T47D (cell line): ENCODE results near the gene C1GALT1C1L.

Experiments
- DNase-seq, 2 experiments: peaks; one replicate each; pipeline versions ENCODE4 v3.0.0 to v3.0.0-alpha.2; 2011 to 2012; ENCODE audit warnings: low read depth in 1 of 2, low spot score in 1 of 2
- JUND ChIP-seq: IDR thresholded peaks from 2 replicates; pipeline ENCODE4 v1.6.1; 2012; ENCODE audit warnings: low read depth
- in situ Hi-C: cut with HindIII; loops from 2 replicates; pipeline ENCODE4 v1.10.0; 2016; ENCODE audit warnings: low sequenced_read_pairs, low pct_unique_long_range_greater_than_20kb

The C1GALT1C1L gene

DNA sequence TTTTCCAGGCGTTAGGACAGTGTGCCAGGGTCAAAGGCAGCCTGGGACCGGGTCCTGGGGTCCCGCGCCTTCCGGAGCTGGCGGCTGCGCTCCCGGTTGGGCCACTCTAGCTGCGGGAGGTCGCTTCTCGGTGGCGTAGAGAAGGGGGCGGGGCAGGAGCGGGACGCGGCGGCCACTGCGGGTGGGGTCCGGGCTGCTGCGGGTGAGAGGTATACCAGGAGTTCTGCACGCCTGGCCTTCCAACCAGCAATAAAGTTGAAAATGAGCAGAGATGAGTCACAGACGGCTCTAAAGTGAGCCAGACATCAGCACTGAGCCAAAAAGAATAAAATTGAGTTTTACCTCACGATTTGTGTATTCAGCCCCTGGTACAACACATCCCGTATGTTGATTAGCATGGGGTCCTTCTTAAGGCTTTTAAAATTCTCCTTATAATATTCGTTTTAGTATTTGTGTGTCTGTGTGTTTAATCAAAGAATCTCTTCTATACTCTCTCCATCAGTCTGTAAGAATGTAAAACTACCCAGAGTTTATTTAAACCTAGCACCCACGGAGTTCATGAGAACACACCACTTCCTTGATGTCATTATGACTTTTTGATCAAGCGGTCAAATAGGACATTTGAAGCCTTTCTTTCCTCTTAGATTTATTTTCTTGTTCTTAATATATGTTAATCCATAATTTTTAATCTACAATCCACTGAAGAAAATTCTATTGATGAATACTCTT, at the start of gene C1GALT1C1L:
Gene C1GALT1C1L, minus strand, starts transcription at position 108 of the 729 bp plus-strand sequence. Its CDS starts 107 bp downstream, at position 1.
- TF ChIP-seq JUND = no peak
- peak; percentile 18 to 33 for DNase-seq
- in situ Hi-C loops = no loop called here

DNA sequence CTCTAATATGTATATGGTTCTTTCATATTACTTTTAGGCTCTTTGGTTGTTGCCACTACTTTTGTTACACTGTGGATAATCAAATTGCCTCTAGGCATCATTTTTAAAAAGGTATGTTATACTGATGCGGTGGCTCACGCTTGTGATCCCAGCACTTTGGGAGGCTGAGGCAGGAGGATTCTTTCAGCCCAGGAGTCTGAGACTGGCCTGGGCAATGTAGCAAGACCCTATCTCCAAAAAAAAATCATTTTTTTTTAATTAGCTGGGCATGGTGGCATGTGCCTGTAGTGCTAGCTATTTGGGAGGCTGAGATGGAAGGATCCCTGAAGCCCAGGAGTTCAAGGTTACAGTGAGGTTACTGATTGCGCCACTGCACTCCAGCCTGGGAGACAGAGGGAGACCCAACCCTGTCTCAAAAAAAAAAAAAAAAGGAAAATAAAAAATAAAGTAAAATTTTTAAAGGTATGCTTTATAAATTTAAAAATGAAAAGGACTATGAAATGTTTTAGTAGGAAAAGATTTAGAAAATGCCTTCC, 49.5 kb upstream of the C1GALT1C1L start:
- no peak for TF ChIP-seq JUND
- DNase-seq = no peak
- in situ Hi-C loops = no loop called here

DNA sequence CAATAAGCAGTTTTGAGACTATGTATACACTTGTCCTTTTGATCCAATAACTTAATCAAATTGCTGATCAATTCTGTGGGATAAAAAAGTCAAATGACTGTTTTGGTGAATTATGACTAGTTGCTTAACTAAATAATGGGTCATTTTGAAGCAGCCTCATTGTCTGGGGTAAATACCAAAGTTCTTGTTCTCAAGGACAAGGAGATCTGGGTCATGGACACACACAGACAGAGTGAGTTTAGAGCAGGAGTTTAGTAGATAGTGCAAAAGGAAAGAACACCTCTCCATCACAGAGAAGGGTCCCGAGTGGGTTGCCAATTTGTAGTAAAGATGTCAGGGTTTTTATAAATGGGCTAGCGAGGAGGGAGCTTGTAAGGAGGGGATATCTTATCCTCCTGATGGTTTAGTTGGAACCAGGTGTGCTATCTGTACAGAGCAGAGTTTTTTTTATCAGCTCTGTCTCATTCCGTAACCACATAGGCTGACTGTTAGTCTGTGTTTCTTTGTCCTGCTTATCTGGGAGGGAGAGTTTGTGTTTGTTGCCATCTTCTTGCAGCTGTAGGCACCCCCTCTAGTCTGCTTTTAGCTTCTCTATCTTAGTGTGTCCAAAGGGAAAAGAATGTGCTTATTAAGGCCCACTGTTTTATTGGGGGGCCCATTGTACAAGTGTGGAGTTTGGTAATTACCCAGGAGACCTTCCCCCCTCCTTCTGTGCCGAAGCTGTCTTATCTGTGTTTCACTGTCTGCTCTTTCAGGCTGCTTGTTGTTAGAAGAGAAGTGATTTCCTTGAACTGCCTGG, 48.7 kb upstream of the C1GALT1C1L start:
- in situ Hi-C loops = no loop called here
- TF ChIP-seq JUND = no peak
- DNase-seq = no peak

DNA sequence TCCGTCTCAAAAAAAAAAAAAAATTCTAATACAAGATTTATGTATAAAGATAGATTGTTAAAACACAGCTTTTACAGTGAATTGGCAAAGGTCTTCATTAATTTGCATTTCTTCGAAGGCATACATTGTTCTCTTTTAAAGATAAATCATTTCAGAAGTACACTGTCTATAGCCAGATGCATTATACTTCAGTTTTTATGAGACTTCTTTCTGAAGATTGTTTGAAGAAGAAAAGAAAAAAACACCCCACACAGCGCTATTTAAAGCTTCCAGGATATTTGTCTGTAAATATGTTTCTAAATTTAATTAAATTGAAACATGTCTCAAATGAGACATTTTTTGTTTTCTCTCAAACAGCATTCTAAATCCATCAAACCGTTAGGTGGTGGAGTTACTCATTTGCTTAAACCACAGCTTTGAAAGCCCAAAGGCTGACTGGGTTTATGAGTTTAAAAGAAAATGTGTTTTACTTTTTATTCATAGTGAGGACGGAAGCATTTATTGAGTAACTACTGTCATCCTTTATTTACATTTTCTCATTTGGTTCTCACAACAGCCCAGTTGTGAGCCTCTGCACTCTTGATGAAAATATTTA, 42.4 kb upstream of the C1GALT1C1L start:
- DNase-seq = no peak
- no peak for TF ChIP-seq JUND
- in situ Hi-C loops = no loop called here

DNA sequence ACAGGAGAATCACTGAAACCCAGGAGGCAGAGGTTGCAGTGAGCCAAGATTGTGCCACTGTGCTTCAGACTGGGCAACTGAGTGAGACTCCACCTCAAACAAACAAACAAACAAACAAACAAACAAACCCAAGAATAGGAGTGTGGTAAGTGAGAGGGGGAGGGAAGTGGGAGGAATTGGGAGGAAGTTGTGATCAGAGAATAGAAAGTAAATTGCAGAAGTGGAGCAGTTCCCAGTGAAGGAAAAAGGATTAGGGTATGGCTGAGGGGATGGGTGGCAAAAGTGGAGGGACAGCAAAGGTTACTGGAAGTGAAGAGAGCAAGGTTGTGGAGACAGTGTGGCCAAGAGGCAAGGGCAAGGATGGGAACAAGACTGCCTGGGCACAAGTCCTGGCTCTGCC, 41.1 kb upstream of the C1GALT1C1L start:
- in situ Hi-C loops = no loop called here
- no peak for TF ChIP-seq JUND
- DNase-seq = no peak

DNA sequence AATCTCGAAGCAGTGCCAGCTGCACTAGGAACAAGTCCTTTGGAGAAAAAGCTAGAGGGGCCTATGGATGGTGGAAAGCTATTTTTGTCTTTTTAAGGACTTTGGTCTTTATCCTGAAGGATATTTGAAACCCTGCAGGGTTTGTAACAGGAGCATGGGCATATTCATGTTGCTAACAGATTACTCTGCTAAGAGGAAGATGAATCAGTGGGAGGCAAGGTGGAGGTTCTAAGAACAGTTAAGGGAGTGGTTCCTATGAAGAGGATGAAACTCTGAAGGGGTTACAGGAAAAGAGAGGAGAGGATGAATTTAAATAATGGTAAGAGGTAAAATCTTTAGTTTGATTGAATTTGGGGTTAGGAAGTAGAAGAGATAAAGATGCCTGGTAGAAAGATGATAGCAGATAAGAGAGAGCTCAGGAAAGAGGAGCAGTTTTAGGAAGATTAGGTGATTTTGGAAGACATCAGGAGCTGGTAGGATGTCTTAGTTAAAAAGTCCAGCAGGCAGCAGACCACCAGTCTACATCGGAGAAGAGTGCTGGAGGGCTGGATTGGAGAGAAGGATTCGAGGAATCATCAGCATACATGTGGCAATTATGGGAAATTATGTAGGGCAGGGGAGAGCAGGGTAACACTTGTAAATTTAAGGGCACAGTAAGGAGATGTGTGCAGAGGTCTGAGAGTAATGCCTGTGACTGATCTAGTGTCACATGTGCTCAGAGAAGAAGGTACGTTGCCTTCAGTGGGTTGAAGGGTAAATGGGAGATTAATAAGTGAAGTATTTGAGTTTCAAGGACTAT, 39.3 kb upstream of the C1GALT1C1L start:
- no peak for DNase-seq
- in situ Hi-C loops = no loop called here
- TF ChIP-seq JUND = no peak

DNA sequence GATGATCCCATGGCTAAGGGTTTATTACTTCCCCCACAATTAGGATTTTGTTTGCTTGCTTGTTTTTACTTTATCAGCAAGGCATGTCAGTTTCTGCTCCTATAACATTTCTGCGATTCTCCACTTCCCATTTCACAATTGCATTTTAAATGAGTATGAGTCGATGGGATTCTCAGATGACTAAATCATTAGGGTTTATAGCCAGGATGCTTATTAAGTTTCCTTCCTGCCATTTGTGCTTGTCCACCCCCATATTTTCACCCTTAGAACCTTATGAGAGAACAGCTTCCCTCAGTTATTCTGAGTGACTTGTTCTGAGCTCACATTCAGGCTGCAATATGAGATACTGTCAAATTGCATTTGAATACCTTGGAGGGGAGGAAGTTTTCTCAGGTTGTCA, 37.9 kb upstream of the C1GALT1C1L start:
- in situ Hi-C loops = no loop called here
- no peak for DNase-seq
- no peak for TF ChIP-seq JUND

DNA sequence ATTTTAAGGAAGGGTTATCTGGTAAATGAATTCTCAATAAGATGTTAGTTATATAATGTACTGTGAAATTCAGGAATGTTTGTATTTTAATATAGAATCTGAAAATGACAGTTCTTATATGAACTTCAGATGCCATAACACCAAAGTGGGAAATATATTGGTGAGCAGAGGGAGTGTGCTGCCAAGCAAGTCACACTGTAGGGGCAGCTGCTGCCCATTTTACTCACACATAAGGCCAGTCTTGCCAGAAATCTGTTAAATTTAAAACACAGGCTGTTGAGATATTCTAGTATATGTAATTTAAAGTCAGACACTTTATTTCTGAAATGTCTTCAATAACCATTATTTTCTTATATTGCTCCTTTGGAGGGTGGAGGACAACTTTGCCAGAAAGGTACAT, 34.6 kb upstream of the C1GALT1C1L start:
- DNase-seq = no peak
- in situ Hi-C loops = no loop called here
- no peak for TF ChIP-seq JUND

DNA sequence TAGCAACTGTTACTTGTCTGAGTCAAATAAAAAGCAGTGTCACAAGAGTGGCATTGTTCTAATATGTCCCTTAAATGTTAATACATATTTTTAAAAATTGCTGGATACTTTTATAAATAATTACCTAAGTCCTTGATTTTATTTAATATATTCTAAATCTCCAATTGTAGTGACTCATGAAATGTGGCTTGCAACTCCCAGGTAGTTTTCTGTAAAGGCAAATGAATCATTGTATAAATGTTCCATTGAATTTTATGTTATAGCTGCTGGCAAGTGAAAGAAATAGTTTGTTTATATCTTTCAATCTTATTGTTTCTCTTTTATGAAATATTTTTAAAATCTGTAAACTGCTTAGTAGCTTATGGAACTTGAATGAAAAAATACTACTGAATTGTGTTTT, 32.7 kb upstream of the C1GALT1C1L start:
- no peak for DNase-seq
- in situ Hi-C loops = no loop called here
- TF ChIP-seq JUND = no peak

DNA sequence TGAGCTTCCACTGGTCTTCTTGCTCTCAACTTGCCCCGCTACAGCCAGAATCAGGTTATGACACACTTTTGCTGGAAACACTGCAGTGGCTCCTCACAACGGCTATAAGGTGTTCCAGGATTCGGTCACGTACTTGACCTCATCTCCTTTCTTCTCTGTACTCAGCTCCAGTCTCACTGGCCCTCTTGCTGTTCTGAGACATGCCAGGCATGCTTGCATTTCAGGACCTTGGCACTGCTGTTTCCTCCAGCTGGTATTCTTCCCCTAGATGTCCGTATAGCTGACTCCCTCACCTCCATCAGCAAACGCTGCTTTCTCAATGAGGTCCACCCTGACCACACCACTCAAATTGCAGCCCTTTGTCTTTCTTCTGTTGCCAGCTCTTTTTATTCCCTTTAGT, 31.9 kb upstream of the C1GALT1C1L start:
- in situ Hi-C loops = no loop called here
- no peak for DNase-seq
- TF ChIP-seq JUND = no peak

DNA sequence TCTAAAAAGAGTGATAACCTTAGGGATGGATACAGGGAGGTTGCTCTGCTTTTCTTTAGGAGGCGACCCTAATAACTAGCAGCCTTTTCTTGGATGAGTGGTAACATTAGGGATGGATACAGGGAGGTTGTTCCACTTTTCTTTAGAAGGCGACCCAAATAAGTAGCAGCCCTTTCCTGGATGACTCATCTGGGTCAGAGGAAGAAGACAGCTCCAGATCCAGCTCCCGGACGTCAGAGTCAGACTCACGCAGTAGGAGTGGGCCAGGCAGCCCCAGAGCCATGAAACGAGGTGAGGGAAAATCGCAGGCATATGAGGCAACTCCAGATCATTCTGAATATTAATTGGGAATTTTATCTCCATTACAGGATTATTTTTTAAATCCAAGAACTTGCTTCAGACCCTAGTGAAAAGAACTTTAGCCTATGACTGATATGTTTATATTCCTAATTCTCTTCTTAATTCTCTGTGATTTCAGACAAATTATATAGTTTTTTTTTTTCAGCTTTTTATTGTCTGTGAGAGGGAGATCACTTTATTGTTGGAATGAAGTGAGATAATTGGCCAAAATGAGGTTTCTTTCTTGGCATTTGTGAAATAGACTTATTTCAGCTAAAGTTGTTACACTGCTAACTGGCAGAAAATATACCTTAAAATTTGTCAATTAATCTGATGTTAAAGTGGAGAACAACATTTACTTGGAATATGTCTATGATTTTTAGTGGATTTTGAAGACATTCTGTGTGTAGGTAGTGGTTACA, 31.2 kb upstream of the C1GALT1C1L start:
- DNase-seq = no peak
- in situ Hi-C loops = no loop called here
- no peak for TF ChIP-seq JUND
